ENCODE results near the gene CCDC57. TPM values are rescaled to one million over a fixed set of nuclear protein-coding genes. Genes with fewer than 3 reads are reported as not detected.

The CCDC57 gene
- total and polyA plus RNA-seq, 9 of the 15 experiments (the other 6 are each of a cell fraction or from before 2014, with no cell fraction given): 0.83 to 36.2 (median 13.6) TPM

GRCh38 chr17:82241183-82241925, 28.7 kb upstream of the CCDC57 start (continued):
- TF ChIP-seq ZNF655 (CRISPR knock-in tag; IDR thresholded peaks at IDR 0.05) (no peak), RAD51 (IDR thresholded peaks at IDR 0.05; ENCODE audit: borderline replicate concordance, low read depth) (no peak), TBP (optimal IDR thresholded peaks at IDR 0.05; ENCODE audit: low read depth, low read length) (no peak), HNRNPLL (IDR thresholded peaks at IDR 0.05; ENCODE audit: low read depth, low read length, poor library complexity, severe bottlenecking) (no peak), CBFA2T2 (conservative IDR thresholded peaks at IDR 0.05) (no peak), SUPT5H (IDR thresholded peaks at IDR 0.05) (0 out of 2 replicates have a peak, but pooled peaks have one; percentile 12), POLR2G (IDR thresholded peaks at IDR 0.05; ENCODE audit: low read depth, low read length) (peak; percentile 64), CXXC5 (CRISPR knock-in tag; IDR thresholded peaks at IDR 0.05) (no peak), RBM22 (IDR thresholded peaks at IDR 0.05; ENCODE audit: low read depth, low read length, poor library complexity, severe bottlenecking) (peak; percentile 65), ZFPM2 (CRISPR knock-in tag; IDR thresholded peaks at IDR 0.05) (no peak), THRAP3 (IDR thresholded peaks at IDR 0.05; ENCODE audit: borderline replicate concordance) (no peak), TAF1 (IDR thresholded peaks at IDR 0.05; ENCODE audit: control insufficient read depth, extremely low read depth, insufficient read depth, low read length, severe bottlenecking) (no peak), NFYB (IDR thresholded peaks at IDR 0.05; ENCODE audit: extremely low read depth, insufficient read length) (no peak), KDM5B (IDR thresholded peaks at IDR 0.05; ENCODE audit: insufficient replicate concordance, low read depth, low read length) (peak; percentile 12), NFIC (IDR thresholded peaks at IDR 0.05) (peak; percentile 45; the same call in 1 of the 2 replicates), FOXA3 (CRISPR knock-in tag; conservative IDR thresholded peaks at IDR 0.05 in 1 of 2, IDR thresholded peaks at IDR 0.05 in 1 of 2) (no peak), HDAC6 (IDR thresholded peaks at IDR 0.05; ENCODE audit: low read depth, low read length) (no peak), KLF6 (CRISPR knock-in tag; IDR thresholded peaks at IDR 0.05; ENCODE audit: borderline replicate concordance) (no peak)
- TF ChIP-seq, protein P1, sequence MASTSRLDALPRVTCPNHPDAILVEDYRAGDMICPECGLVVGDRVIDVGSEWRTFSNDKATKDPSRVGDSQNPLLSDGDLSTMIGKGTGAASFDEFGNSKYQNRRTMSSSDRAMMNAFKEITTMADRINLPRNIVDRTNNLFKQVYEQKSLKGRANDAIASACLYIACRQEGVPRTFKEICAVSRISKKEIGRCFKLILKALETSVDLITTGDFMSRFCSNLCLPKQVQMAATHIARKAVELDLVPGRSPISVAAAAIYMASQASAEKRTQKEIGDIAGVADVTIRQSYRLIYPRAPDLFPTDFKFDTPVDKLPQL (IDR thresholded peaks at IDR 0.05; ENCODE audit: extremely low read depth, insufficient read length): no peak
- TF ChIP-seq, protein P2, sequence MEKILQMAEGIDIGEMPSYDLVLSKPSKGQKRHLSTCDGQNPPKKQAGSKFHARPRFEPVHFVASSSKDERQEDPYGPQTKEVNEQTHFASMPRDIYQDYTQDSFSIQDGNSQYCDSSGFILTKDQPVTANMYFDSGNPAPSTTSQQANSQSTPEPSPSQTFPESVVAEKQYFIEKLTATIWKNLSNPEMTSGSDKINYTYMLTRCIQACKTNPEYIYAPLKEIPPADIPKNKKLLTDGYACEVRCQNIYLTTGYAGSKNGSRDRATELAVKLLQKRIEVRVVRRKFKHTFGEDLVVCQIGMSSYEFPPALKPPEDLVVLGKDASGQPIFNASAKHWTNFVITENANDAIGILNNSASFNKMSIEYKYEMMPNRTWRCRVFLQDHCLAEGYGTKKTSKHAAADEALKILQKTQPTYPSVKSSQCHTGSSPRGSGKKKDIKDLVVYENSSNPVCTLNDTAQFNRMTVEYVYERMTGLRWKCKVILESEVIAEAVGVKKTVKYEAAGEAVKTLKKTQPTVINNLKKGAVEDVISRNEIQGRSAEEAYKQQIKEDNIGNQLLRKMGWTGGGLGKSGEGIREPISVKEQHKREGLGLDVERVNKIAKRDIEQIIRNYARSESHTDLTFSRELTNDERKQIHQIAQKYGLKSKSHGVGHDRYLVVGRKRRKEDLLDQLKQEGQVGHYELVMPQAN (IDR thresholded peaks at IDR 0.05; ENCODE audit: borderline replicate concordance): no peak
- TF ChIP-seq, protein P3, sequence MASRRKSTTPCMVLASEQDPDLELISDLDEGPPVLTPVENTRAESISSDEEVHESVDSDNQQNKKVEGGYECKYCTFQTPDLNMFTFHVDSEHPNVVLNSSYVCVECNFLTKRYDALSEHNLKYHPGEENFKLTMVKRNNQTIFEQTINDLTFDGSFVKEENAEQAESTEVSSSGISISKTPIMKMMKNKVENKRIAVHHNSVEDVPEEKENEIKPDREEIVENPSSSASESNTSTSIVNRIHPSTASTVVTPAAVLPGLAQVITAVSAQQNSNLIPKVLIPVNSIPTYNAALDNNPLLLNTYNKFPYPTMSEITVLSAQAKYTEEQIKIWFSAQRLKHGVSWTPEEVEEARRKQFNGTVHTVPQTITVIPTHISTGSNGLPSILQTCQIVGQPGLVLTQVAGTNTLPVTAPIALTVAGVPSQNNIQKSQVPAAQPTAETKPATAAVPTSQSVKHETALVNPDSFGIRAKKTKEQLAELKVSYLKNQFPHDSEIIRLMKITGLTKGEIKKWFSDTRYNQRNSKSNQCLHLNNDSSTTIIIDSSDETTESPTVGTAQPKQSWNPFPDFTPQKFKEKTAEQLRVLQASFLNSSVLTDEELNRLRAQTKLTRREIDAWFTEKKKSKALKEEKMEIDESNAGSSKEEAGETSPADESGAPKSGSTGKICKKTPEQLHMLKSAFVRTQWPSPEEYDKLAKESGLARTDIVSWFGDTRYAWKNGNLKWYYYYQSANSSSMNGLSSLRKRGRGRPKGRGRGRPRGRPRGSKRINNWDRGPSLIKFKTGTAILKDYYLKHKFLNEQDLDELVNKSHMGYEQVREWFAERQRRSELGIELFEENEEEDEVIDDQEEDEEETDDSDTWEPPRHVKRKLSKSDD (conservative IDR thresholded peaks at IDR 0.05; ENCODE audit: low read length): no peak
